Neural cell (in vitro differentiated cells): ENCODE results near the gene ARHGEF16. TPM values are rescaled to one million over a fixed set of nuclear protein-coding genes. Genes with fewer than 3 reads are reported as not detected.

Experiments used
- H2AFZ ChIP-seq: fragments of 200-600, 300-800 bp; sonication (generic), shearing (Covaris generic); 2 replicates; pipeline ENCODE4 v1.6.0; 2014; ENCODE audit warnings: low read depth, mild to moderate bottlenecking, antibody characterized with exemption, low read length, moderate library complexity
- H3F3A ChIP-seq: fragments of 200-600 bp; shearing (Covaris generic); 2 replicates; pipeline ENCODE4 v1.6.1; 2016; ENCODE audit warnings: mild to moderate bottlenecking, moderate library complexity, mixed read lengths, antibody characterized with exemption, low read length; ENCODE audit not compliant: insufficient read depth, poor library complexity, severe bottlenecking
- H3K27ac ChIP-seq: fragments of 200-600, 300-800 bp; sonication (generic), shearing (Covaris generic); 2 replicates; pipeline ENCODE4 v1.5.1; 2014; ENCODE audit warnings: mild to moderate bottlenecking, low read length, moderate library complexity
- H3K27me3 ChIP-seq: fragments of 300-800, 200-600 bp; sonication (generic), shearing (Covaris generic); 2 replicates; pipeline ENCODE4 v1.6.0; 2014; ENCODE audit warnings: mild to moderate bottlenecking, low read depth, low read length, moderate library complexity; ENCODE audit not compliant: insufficient read depth
- H3K36me3 ChIP-seq: fragments of 300-800, 200-600 bp; sonication (generic), shearing (Covaris generic); 2 replicates; pipeline ENCODE4 v1.5.1; 2014; ENCODE audit warnings: mild to moderate bottlenecking, antibody characterized with exemption, low read length, moderate library complexity; ENCODE audit not compliant: insufficient read depth
- H3K4me2 ChIP-seq: fragments of 300-800, 200-600 bp; sonication (generic), shearing (Covaris generic); 2 replicates; pipeline ENCODE4 v1.6.0; 2014; ENCODE audit warnings: mild to moderate bottlenecking, low read length
- H3K4me3 ChIP-seq: fragments of 300-800, 200-600 bp; sonication (generic), shearing (Covaris generic); 2 replicates; pipeline ENCODE4 v1.5.1; 2014; ENCODE audit warnings: mild to moderate bottlenecking, low read length, moderate library complexity
- H3K79me2 ChIP-seq: fragments of 200-600 bp; shearing (Covaris generic); replicated peaks from 2 replicates; pipeline ENCODE4 v1.6.0; 2014; ENCODE audit warnings: mild to moderate bottlenecking, low read length, moderate library complexity; ENCODE audit not compliant: insufficient read depth
- H3K9ac ChIP-seq: fragments of 300-800, 200-600 bp; sonication (generic), shearing (Covaris generic); 2 replicates; pipeline ENCODE4 v1.6.1; 2016; ENCODE audit warnings: mild to moderate bottlenecking, low read length, mixed read lengths
- H3K9me2 ChIP-seq: fragments of 200-600 bp; shearing (Covaris generic); 2 replicates; pipeline ENCODE4 v1.6.1; 2016; ENCODE audit warnings: mild to moderate bottlenecking, low read length, mixed read lengths; ENCODE audit not compliant: insufficient read depth
- H3K9me3 ChIP-seq: fragments of 200-600, 300-800 bp; sonication (generic), shearing (Covaris generic); 2 replicates; pipeline ENCODE4 v1.6.1; 2016; ENCODE audit warnings: mild to moderate bottlenecking, mixed run types, low read length, moderate library complexity, mixed read lengths
- H4K20me1 ChIP-seq: fragments of 200-600 bp; shearing (Covaris generic); 2 replicates; pipeline ENCODE4 v1.6.1; 2016; ENCODE audit warnings: mild to moderate bottlenecking, mixed run types; ENCODE audit not compliant: insufficient read depth
- CTCF ChIP-seq: fragments of 450-650 bp; IDR thresholded peaks from 2 replicates; pipeline ENCODE4 v1.5.1; 2014; ENCODE audit warnings: antibody characterized with exemption, mild to moderate bottlenecking, moderate library complexity; ENCODE audit not compliant: poor library complexity, severe bottlenecking
- EP300 ChIP-seq: fragments of 450-650 bp; conservative IDR thresholded peaks from 2 replicates; pipeline ENCODE4 v1.6.1; 2014; ENCODE audit warnings: antibody characterized with exemption, mild to moderate bottlenecking, moderate library complexity; ENCODE audit not compliant: poor library complexity, severe bottlenecking
- EZH2 ChIP-seq: fragments of 200-600, 300-800 bp; shearing (Covaris generic), sonication (generic); IDR thresholded peaks from 2 replicates; pipeline ENCODE4 v1.6.1; 2014; ENCODE audit warnings: antibody characterized with exemption, low read length, borderline replicate concordance, mild to moderate bottlenecking; ENCODE audit not compliant: insufficient read depth, poor library complexity, severe bottlenecking
- MXI1 ChIP-seq: fragments of 450-650 bp; conservative IDR thresholded peaks from 2 replicates; pipeline ENCODE4 v1.6.1; 2014; ENCODE audit warnings: antibody characterized with exemption, mild to moderate bottlenecking; ENCODE audit not compliant: poor library complexity, severe bottlenecking
- POLR2AphosphoS5 ChIP-seq: IDR thresholded peaks from 2 replicates; pipeline ENCODE4 v1.6.1; 2012
- RAD21 ChIP-seq: fragments of 450-650 bp; conservative IDR thresholded peaks from 2 replicates; pipeline ENCODE4 v1.6.1; 2014; ENCODE audit warnings: antibody characterized with exemption, mild to moderate bottlenecking, moderate library complexity
- REST ChIP-seq: IDR thresholded peaks from 2 replicates; pipeline ENCODE4 v1.6.1; 2012; ENCODE audit warnings: borderline replicate concordance
- SMC3 ChIP-seq: fragments of 450-650 bp; conservative IDR thresholded peaks from 2 replicates; pipeline ENCODE4 v1.6.1; 2014; ENCODE audit warnings: antibody characterized with exemption, mild to moderate bottlenecking, moderate library complexity; ENCODE audit not compliant: poor library complexity
- TAF1 ChIP-seq: IDR thresholded peaks from 2 replicates; pipeline ENCODE4 v1.6.1; 2012; ENCODE audit warnings: low read depth
- polyA plus RNA-seq: library from polyadenylated mRNA; depleted of rRNA; stranded (reverse); fragments of >200 nt; gene quantifications from 2 replicates; pipeline ENCODE4 v1.2.3, GENCODE V29; 2014

Gene ARHGEF16
- polyA plus RNA-seq, 1 donor from 2014 or later, result 0.64 TPM

- H3K9ac ChIP-seq, result no peak overlapping the region
- H3K27ac ChIP-seq, result no peak overlapping the region
- no peaks in the 10 kb centered on the region for H3K9me3 ChIP-seq
- no peak overlapping the region for H2AFZ ChIP-seq
- H3K4me3 ChIP-seq, result no peak overlapping the region
- H3K4me2 ChIP-seq, result no peak overlapping the region
- no peaks in the 10 kb centered on the region for H3K27me3 ChIP-seq
- H3K9me2 ChIP-seq, result no peaks in the 10 kb centered on the region
- no peak for TF ChIP-seq CTCF
- TF ChIP-seq EZH2, result no peak
- TF ChIP-seq REST, result no peak
- no peak for TF ChIP-seq RAD21
- no peak for TF ChIP-seq SMC3
- TF ChIP-seq POLR2AphosphoS5, result no peak
- no peak for TF ChIP-seq EP300
- no peak for TF ChIP-seq MXI1
- TF ChIP-seq TAF1, result no peak
- no peaks in the 10 kb centered on the region for H3K79me2 ChIP-seq
- H3K36me3 ChIP-seq, result no peaks in the 10 kb centered on the region
- no peaks in the 10 kb centered on the region for H4K20me1 ChIP-seq
- H3F3A ChIP-seq, result no peaks in the 10 kb centered on the region
These were observed 9.0 kb downstream of the ARHGEF16 start for GRCh38 chr1:3463408-3463863.

GRCh38 chr1:3463891-3464648 is 9.6 kb downstream of the ARHGEF16 start:
- H3K9ac ChIP-seq, result no peak overlapping the region
- no peaks in the 10 kb centered on the region for H4K20me1 ChIP-seq
- H3K27ac ChIP-seq, result no peak overlapping the region
- H3K36me3 ChIP-seq, result no peaks in the 10 kb centered on the region
- H3K9me2 ChIP-seq, result no peaks in the 10 kb centered on the region
- H3F3A ChIP-seq, result no peaks in the 10 kb centered on the region
- no peak overlapping the region for H3K4me3 ChIP-seq
- H3K4me2 ChIP-seq, result no peak overlapping the region
- H3K9me3 ChIP-seq, result no peaks in the 10 kb centered on the region
- TF ChIP-seq CTCF, result no peak
- no peak for TF ChIP-seq RAD21
- no peak overlapping the region for H2AFZ ChIP-seq
- H3K27me3 ChIP-seq, result no peaks in the 10 kb centered on the region
- H3K79me2 ChIP-seq, result no peaks in the 10 kb centered on the region
